ENCODE results near the gene FAM193B. TPM values are rescaled to one million over a fixed set of nuclear protein-coding genes. Genes with fewer than 3 reads are reported as not detected.
"Not testable (repeated sequence)": the region's sequence is repeated elsewhere in the genome, so short reads cannot be mapped to it uniquely, and the experiment has no call there.

The FAM193B gene
- total RNA-seq, 1 donor from 2014 or later: 69.0 TPM

GRCh38 chr5:177578316-177578715 is 24.0 kb upstream of the FAM193B start:
- DNase-seq (ENCODE audit: low spot score) (no peak), ATAC-seq (no peak)

GRCh38 chr5:177576169-177576568 is 21.8 kb upstream of the FAM193B start:
- ATAC-seq: no peak
- DNase-seq (ENCODE audit: low spot score): no peak

- no peak for ATAC-seq
- DNase-seq (ENCODE audit: low spot score): no peak
Observed at GRCh38 chr5:177575488-177575887, 21.1 kb upstream of the FAM193B start.

- DNase-seq (ENCODE audit: low spot score): no peak
- no peak for ATAC-seq
Observed at GRCh38 chr5:177569894-177570293, 15.5 kb upstream of the FAM193B start.

GRCh38 chr5:177568326-177568725 is 14.0 kb upstream of the FAM193B start:
- DNase-seq (ENCODE audit: low spot score) (no peak), ATAC-seq (no peak)

GRCh38 chr5:177565046-177565445 is 10.7 kb upstream of the FAM193B start:
- ATAC-seq (no peak), DNase-seq (ENCODE audit: low spot score) (no peak)

- ATAC-seq; DNase-seq (ENCODE audit: low spot score): not testable (repeated sequence)
Observed at GRCh38 chr5:177559446-177559941, 5.1 kb upstream of the FAM193B start.

GRCh38 chr5:177557796-177558195 is 3.4 kb upstream of the FAM193B start:
- ATAC-seq: no peak
- no peak for DNase-seq (ENCODE audit: low spot score)

GRCh38 chr5:177557041-177557647 is 2.8 kb upstream of the FAM193B start:
- no peak for ATAC-seq
- no peak for DNase-seq (ENCODE audit: low spot score)

GRCh38 chr5:177555665-177556064 is 1.3 kb upstream of the FAM193B start:
- no peak for DNase-seq (ENCODE audit: low spot score)
- ATAC-seq: no peak

GRCh38 chr5:177555228-177555627 is 865 bp upstream of the FAM193B start:
- ATAC-seq (no peak), DNase-seq (ENCODE audit: low spot score) (no peak)

- DNase-seq (ENCODE audit: low spot score) (peak; percentile 59), ATAC-seq (peak; percentile 48)
Observed at GRCh38 chr5:177553671-177554429, 513 bp downstream of the FAM193B start.

- peak; percentile 70 for ATAC-seq
- peak; percentile 71 for DNase-seq (ENCODE audit: low spot score)
Observed at GRCh38 chr5:177552839-177553455, 1.4 kb downstream of the FAM193B start.

- DNase-seq (ENCODE audit: low spot score) (no peak), ATAC-seq (no peak)
Observed at GRCh38 chr5:177550122-177550521, 4.2 kb downstream of the FAM193B start.

GRCh38 chr5:177548495-177548894 is 5.9 kb downstream of the FAM193B start:
- no peak for ATAC-seq
- DNase-seq (ENCODE audit: low spot score): no peak

GRCh38 chr5:177547736-177548135 is 6.6 kb downstream of the FAM193B start:
- DNase-seq (ENCODE audit: low spot score) (no peak), ATAC-seq (no peak)

- ATAC-seq: peak; percentile 93
- DNase-seq (ENCODE audit: low spot score): peak; percentile 80
Observed at GRCh38 chr5:177546258-177546741, 8.1 kb downstream of the FAM193B start.

GRCh38 chr5:177545487-177546257 is 8.7 kb downstream of the FAM193B start:
- ATAC-seq: peak; percentile 51
- DNase-seq (ENCODE audit: low spot score): peak; percentile 77

GRCh38 chr5:177542816-177543465 is 11.4 kb downstream of the FAM193B start:
- ATAC-seq (no peak), DNase-seq (ENCODE audit: low spot score) (no peak)

GRCh38 chr5:177540438-177540837 is 13.9 kb downstream of the FAM193B start:
- ATAC-seq (no peak), DNase-seq (ENCODE audit: low spot score) (no peak)

All from left lobe of liver (tissue), 2 donors.